IPS-NIHi11 (cell line): ENCODE data around the gene EFNA1.
"Not testable (repeated sequence)": the region's sequence is repeated elsewhere in the genome, so short reads cannot be mapped to it uniquely, and the experiment has no call there.

Source experiments
- DNase-seq: peaks from one replicate; pipeline ENCODE4 v3.0.0; 2012; ENCODE audit warnings: mixed read lengths, low spot score

The EFNA1 gene

DNA sequence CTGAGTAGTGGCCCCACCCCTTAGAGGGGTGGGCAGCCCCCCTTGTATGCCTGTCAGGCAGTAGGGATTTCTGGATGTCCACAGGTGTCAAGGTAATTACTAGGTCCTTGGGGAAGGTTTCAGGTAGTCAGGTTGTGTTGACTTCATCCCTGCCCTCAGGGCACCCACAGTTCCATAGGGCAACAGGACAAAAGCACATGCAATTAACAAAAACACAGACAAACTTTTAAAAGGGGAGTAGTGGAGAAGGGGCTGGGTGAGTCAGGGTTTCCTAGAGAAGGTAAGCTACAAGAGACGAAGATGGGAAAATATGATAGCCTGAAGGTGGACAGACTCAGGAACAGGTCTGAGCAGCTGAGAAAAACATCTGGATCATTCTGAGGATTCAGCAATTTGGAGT, 31.3 kb downstream of the EFNA1 start:
- no peak for DNase-seq

DNA sequence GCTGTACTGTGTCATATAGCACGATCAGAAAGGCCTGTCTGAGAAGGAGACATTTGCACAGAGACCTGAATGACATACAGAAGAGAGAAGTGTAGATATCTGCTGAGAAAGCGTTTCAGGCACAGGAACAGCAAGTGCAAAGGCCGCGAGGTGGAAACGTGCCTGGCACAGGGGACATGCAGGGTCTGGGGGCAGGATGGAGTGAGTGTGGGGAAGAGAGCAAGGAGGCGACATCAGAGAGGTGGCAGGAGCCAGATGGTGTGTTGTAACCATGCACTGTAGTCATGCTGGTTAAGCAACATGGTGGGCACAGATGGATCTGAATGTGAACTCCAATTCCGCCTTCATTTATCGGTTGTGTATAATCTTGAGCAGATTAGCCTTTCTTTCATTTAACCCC, 32.5 kb downstream of the EFNA1 start:
- no peak for DNase-seq

DNA sequence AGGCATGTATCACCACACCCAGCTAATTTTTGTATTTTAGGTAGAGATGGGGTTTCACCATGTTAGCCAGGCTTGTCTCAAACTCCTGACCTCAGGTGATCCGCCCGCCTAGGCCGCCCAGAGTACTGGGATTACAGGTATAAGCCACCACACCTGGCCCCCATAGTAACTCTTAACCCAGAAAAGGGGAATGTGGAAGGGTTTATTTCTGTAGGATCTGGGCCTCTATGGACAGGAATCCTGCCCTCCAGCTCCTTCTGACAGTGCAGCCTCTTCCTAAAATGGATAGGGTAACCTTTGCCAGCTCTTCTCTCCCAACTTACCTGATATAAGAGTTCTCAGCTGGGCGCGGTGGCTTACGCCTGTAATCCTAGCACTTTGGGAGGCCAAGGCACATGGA, 35.0 kb downstream of the EFNA1 start:
- DNase-seq = not testable (repeated sequence)

DNA sequence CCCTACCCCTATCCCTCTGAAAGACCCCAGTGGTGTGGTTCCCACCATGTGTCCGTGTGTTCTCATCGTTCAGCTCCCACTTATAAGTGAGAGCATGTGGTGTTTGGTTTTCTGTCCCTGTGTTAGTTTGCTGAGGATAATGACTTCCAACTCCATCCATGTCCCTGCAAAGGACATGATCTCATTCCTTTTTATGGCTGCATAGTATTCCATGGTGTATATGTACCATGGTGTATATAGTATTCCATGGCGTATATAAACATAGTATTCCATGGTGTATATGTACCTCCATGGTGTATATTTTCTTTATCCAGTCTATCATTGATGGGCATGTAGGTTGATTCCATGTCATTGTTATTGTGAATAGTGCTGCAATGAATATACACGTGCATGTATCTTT, 36.1 kb downstream of the EFNA1 start:
- DNase-seq = not testable (repeated sequence)

DNA sequence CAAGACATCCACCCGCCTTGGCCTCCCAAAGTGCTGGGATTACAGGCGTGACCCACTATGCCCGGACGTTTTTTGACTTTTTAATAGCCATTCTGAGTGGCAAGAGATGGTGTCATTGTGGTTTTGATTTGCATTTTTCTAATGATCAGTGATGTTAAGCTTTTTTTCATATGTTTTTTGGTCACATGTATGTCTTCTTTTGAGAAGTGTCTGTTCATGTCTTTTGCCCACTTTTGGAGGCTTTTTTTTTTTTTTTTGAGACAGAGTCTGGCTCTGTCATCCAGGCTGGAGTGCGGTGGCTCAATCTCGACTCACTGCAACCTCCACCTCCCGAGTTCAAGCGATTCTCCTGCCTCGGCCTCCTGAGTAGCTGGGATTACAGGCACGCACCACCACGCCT, 36.9 kb downstream of the EFNA1 start:
- not testable (repeated sequence) for DNase-seq

DNA sequence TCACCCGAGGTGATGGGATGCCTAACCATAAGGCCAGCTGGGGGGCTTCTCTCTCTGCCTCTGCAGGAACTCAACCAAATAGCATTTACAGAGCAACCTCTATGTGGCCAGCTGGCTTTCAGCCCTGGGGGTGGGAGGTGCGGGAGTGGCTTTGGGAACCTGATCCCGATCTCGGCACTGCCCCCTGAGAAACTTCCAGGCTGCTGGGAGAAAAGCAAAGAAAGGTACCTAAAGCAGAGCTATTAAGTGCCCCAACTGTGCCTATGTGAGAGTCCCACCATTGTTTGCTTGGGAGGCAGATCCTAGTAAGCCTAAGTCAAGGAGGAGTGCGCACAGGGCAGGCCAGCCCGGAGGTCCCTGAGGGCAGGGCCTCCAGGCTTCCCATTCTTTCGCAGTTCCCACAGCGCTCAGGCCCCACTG, 38.4 kb downstream of the EFNA1 start:
- DNase-seq = peak; percentile 18

DNA sequence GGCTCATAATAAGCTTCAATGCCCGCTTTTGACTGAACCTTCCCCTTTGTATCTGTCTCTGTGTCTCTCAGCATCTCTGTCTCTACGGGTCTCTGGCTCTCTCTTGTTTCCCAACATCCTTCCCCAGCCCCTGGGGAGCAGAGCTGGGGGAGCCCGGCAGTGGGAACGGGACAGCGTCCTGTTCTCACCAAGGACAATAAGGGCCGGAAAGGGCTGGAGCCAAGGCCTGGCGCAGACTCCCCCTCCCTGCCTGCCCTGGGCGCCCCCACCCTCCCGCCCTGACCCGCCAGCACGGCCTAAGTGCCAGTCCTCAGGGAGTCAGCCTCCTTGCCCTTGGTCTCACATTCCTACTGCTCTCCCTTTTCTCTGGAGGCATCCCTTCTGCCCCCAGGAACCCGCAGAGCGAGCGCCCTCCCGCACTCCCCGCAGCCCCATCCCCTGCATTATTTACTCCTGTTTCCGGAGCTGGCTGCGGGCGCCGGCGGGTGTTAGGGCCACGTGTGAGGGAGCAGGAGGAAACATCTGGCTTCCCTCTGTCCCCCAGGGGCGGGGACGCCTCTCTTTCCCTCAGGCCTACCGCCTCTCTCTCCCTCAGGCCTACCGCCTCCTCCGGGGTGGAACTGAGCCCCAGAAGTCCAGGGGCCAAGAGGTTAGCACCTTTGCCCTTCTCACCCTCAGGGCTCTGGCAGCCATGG, 38.9 kb downstream of the EFNA1 start:
- peak; percentile 29 for DNase-seq

- DNase-seq = peak; percentile 87
Observed at GRCh38 chr1:155167166-155168104, 39.8 kb downstream of the EFNA1 start.

GRCh38 chr1:155168105-155168445, 40.4 kb downstream of the EFNA1 start:
- not testable (repeated sequence) for DNase-seq

DNA sequence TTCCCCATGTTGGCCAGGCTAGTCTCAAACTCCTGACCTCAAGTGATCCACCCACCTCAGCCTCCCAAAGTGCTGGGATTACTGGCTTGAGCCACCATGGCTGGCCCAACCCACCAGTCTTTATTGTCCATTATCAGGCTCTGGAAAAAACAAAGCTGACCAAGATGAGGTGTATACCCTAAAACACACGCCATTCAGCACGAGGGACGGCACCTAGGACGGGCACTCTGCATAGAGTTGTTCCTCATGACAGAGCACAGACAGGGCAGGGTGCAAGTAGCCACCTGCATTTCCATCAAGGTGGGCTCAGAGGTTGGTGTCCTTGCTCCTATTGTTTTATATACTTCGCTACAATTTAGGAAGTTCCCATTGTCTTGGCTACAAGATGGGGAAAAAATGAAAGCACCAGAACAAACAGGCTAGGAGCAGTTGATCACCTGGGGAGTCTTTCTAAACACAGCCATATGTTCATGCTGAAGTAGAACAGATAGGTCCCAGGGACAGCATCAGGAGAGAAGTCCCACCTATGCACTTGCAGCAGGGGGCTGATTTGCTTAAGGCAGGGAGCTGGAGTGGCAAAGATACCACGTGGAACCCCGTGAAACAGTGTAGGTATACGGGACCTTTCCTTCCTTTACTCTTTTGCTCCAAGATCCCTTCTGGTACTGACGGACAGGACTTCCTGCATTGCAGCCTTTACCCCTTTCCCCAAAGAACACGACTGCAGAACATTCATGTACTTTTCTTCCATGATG, 41.0 kb downstream of the EFNA1 start:
- DNase-seq = no peak

DNA sequence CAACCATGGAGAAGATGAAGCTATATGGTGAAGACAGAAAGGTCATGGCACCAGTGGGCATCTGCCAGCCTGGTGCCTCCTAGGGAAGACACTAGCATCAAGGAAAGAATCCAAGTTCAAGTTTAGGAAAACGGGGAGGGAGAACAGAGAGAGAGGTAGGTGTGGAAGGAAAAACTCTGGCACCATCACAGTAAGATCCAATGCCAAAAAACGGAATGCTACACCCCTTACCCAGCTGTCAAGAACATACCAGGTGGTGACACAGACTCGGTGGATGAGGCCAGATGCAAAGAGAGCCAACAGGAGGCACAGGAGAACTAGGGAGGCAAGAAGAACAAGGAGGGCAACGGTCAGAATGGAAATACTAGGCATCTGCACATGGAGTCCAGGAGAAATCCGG, 41.9 kb downstream of the EFNA1 start:
- no peak for DNase-seq

DNA sequence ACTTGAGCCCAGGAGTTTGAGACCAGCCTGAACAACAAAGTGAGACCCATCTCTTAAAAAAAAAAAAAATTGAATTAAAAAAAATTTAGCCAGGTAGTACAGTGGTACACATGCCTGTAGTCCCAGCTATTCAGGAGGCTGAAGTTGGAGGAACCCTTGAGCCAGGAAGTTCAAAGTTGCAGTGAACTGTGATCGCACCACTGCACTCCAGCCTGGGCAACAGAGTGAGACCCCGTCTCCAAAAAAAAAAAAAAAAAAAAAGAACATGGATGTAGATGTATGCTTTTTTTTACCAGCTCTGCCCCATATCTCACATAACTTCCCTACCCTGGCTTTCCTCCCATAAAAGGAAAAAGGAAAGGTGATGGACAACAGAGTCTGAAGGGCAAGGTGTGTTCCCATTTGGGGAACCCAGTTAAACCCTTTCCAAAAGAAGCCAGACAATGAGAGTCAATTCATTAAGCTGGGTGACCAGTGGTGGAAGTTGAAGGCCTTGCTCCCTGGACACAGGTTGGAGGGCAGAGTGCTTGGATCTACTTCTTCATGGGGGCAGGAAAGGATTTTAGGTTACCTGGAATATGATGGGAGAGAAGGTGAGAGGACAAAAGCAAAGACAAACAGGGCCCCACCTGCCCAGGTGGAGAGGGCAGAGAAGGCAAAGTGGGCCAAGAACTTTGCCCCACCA, 42.6 kb downstream of the EFNA1 start:
- no peak for DNase-seq

DNA sequence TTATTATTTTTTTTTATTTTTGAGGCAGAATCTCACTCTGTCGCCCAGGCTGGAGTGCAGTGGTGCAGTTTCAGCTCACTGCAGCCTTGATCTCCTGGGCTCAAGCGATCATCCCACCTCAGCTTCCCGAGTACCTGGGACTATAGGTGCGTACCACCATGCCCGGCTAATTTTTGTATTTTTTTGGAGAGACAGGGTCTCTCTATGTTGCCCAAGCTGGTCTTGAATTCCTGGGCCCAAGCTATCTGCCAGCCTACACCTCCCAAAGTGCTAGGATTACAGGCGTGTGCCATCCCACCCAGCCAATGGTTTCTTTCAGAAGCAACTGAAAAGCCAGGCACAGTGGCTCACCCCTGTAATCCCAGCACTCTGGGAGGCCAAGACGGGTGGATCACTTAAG, 43.1 kb downstream of the EFNA1 start:
- DNase-seq = no peak

- DNase-seq = no peak
Observed at GRCh38 chr1:155171836-155172731, 44.4 kb downstream of the EFNA1 start.

DNA sequence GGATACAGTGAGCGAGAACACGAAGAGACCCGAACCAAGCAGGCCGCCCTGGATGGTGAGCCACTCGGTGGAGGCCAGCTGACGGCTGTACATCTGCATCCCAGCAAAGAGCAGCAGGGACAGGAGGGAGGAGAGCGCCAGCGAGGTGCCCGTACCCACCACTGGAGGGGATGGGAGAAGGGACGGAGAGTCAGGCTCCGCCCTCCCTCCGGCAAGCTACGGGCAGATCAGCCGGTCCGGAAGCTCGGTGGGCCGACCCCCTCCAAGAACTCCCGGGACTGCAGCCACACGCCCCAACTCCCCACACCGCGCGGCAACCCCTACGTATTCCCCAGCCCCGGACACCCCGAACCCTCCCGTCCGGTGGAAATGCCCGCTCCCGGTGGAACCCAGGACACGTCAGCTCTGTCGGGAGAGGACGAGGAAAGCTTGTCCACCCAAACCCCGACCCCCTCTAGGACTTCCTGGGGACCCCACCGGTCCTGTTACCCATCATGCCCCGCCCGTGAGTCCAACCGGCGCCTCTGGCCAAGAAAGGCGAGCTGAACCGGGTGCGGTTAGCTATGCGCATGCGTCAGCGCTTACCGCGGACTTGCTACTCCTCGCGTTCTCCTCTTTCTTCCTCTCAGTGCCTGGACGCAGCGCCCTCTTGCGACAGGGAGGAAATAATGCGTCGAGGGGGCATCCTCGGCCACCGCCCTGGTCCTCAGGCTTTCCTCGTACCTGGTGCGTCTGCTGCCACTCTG, 45.2 kb downstream of the EFNA1 start, which contains the start of gene KRTCAP2:
KRTCAP2 (minus strand) TSS at position 573 of the 746 bp plus-strand sequence; CDS start at position 493, 80 bp downstream.
- DNase-seq = peak; percentile 97

GRCh38 chr1:155173478-155174323, 46.0 kb downstream of the EFNA1 start, which contains the start of gene TRIM46:
TSS of gene TRIM46 (plus strand) at chr1:155173849. CDS start at chr1:155173967, 118 bp downstream.
- peak; percentile 72 for DNase-seq

- DNase-seq = peak; percentile 85
Observed at GRCh38 chr1:155174324-155175280, 46.9 kb downstream of the EFNA1 start.
